ENCODE measurements around the gene FAM237B. TPM values are rescaled to one million over a fixed set of nuclear protein-coding genes. Genes with fewer than 3 reads are reported as not detected.

Gene FAM237B
- total and polyA plus RNA-seq, 2 of the 4 experiments (the other 2 are of a cell fraction) = not detected

DNA sequence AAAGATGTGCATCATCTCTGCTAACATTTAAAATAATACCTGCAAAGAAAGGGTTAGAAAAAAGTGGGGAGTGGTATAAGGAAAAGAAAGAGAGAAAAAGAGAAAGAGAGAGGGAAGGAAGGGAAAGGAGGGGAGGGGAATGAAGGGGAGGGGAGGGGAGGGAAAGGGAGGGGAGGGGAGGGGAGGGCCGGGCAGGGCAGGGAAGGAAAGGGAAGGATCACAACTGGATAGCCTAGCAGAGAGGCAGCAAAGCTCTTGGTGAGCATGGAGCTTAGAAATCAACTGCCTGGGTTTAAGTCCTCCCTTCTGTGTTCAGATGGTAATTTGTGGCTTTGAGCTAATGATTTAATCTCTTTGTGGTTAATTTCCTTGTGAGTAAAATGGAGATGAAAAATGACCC, 5.4 kb upstream of the FAM237B start:
- CTCF ChIA-PET = no interaction called here
- no peak overlapping the region for H2AK5ac ChIP-seq (ENCODE audit: low read depth, low read length)
- no peak overlapping the region for H4K91ac ChIP-seq (ENCODE audit: insufficient read depth, low read depth, low read length)
- POLR2A ChIA-PET (ENCODE audit: unreplicated experiment) = no interaction called here
- H3K4me1 ChIP-seq (ENCODE audit: control insufficient read depth, insufficient read depth, low read length) = no peaks in the 10 kb centered on the region
- H3K23ac ChIP-seq (ENCODE audit: low read depth, low read length) = no peak overlapping the region
- H3K27me3 ChIP-seq (ENCODE audit: control insufficient read depth, insufficient read depth, low read length) = peaks cover 9% of the 10 kb centered on the region
- intact Hi-C loops (cut with micrococcal nuclease) = no loop called here
- TF ChIP-seq CHD1 (IDR thresholded peaks at IDR 0.05; ENCODE audit: low read depth, low read length) (no peak), BHLHE40 (IDR thresholded peaks at IDR 0.05; ENCODE audit: low read depth, low read length) (no peak), RFX5 (IDR thresholded peaks at IDR 0.05; ENCODE audit: low read depth, low read length) (no peak), RAD21 (IDR thresholded peaks at IDR 0.05; ENCODE audit: low read length) (no peak), MAFK (IDR thresholded peaks at IDR 0.05; ENCODE audit: low read depth, low read length) (no peak), MAZ (IDR thresholded peaks at IDR 0.05; ENCODE audit: borderline replicate concordance, low read depth, low read length) (no peak), RCOR1 (IDR thresholded peaks at IDR 0.05; ENCODE audit: insufficient replicate concordance, low read length) (no peak), NFE2L2 (IDR thresholded peaks at IDR 0.05; ENCODE audit: low read depth, low read length) (no peak), POLR2A (IDR thresholded peaks at IDR 0.05; ENCODE audit: low read depth, low read length) (no peak), ELK1 (IDR thresholded peaks at IDR 0.05; ENCODE audit: borderline replicate concordance, low read depth, low read length) (no peak), MXI1 (IDR thresholded peaks at IDR 0.05; ENCODE audit: borderline replicate concordance, low read depth, low read length) (no peak), USF2 (IDR thresholded peaks at IDR 0.05; ENCODE audit: low read depth, low read length) (no peak), FOS (IDR thresholded peaks at IDR 0.05; ENCODE audit: low read depth, low read length) (no peak)
- TF ChIP-seq, protein P1, sequence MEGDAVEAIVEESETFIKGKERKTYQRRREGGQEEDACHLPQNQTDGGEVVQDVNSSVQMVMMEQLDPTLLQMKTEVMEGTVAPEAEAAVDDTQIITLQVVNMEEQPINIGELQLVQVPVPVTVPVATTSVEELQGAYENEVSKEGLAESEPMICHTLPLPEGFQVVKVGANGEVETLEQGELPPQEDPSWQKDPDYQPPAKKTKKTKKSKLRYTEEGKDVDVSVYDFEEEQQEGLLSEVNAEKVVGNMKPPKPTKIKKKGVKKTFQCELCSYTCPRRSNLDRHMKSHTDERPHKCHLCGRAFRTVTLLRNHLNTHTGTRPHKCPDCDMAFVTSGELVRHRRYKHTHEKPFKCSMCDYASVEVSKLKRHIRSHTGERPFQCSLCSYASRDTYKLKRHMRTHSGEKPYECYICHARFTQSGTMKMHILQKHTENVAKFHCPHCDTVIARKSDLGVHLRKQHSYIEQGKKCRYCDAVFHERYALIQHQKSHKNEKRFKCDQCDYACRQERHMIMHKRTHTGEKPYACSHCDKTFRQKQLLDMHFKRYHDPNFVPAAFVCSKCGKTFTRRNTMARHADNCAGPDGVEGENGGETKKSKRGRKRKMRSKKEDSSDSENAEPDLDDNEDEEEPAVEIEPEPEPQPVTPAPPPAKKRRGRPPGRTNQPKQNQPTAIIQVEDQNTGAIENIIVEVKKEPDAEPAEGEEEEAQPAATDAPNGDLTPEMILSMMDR (conservative IDR thresholded peaks at IDR 0.05; ENCODE audit: low read depth, low read length) = no peak
- H3K9ac ChIP-seq (ENCODE audit: low read depth, low read length) = no peak overlapping the region
- no peak overlapping the region for H2AK9ac ChIP-seq (replicated peaks; ENCODE audit: low read depth, low read length, poor library complexity)
- H2BK5ac ChIP-seq (ENCODE audit: low read depth, low read length, poor library complexity, severe bottlenecking) = no peak overlapping the region
- WGBS, 2 experiments (ENCODE audit: extremely low coverage in 2 of 2, insufficient read length in 1 of 2) = no CpG with 5 or more reads among the region's 1 CpG
- no peaks in the 10 kb centered on the region for H3K9me3 ChIP-seq (ENCODE audit: control insufficient read depth, insufficient read depth, low read length)
- DNase-seq (no peak), ATAC-seq (ENCODE audit: low read depth) (no peak)
- no peak overlapping the region for H3K27ac ChIP-seq (ENCODE audit: insufficient read depth, low read length)
- no peak overlapping the region for H3K18ac ChIP-seq (ENCODE audit: low read depth, low read length)
- H3K79me1 ChIP-seq (ENCODE audit: low read depth in 1 of 2, low read length in 2 of 2) = no peaks in the 10 kb centered on the region
- H3K56ac ChIP-seq (ENCODE audit: extremely low read depth, insufficient read depth, low read length) = no peak overlapping the region
- no peak overlapping the region for H2AFZ ChIP-seq (replicated peaks; ENCODE audit: low read length, poor library complexity)
- H2BK15ac ChIP-seq (ENCODE audit: low read depth, low read length) = no peak overlapping the region
- no peak overlapping the region for H3K4ac ChIP-seq (ENCODE audit: low read depth, low read length)
- H3K14ac ChIP-seq (replicated peaks; ENCODE audit: low read depth, low read length) = no peak overlapping the region
- H2BK120ac ChIP-seq (ENCODE audit: low read depth, low read length) = no peak overlapping the region
- H4K8ac ChIP-seq (ENCODE audit: low read depth in 2 of 2, low read length in 2 of 2) = no peak overlapping the region
- no peak overlapping the region for H4K5ac ChIP-seq (ENCODE audit: low read depth, low read length)
- H3K4me2 ChIP-seq (ENCODE audit: low read depth, low read length) = no peak overlapping the region
- H3K4me3 ChIP-seq (ENCODE audit: insufficient read depth, low read depth, low read length) = no peak overlapping the region
- in situ Hi-C loops (cut with MboI; ENCODE audit: low sequenced_read_pairs) = no loop called here
- no peaks in the 10 kb centered on the region for H3K9me1 ChIP-seq (ENCODE audit: insufficient read depth, low read length)
- dilution Hi-C loops (cut with HindIII; ENCODE audit: low sequenced_read_pairs, unreplicated experiment) = no loop called here
- no peaks in the 10 kb centered on the region for H4K20me1 ChIP-seq (ENCODE audit: insufficient read depth, low read length)
- H3K36me3 ChIP-seq (ENCODE audit: control insufficient read depth, insufficient read depth, low read length) = no peaks in the 10 kb centered on the region
- no TSS peak for BruUV-seq (replicated peaks)
- H2BK20ac ChIP-seq (ENCODE audit: low read depth, low read length) = no peak overlapping the region
